Bronchial epithelial cell (primary cell): ENCODE results near the gene KAT6B. TPM values are rescaled to one million over a fixed set of nuclear protein-coding genes. Genes with fewer than 3 reads are reported as not detected.

Experiments
- DNase-seq: peaks from one replicate; pipeline ENCODE4 v3.0.0-alpha.2; 2010; ENCODE audit warnings: low read depth
- FAIRE-seq: peaks from 2 replicates; lab custom pipeline; 2011; peaks lifted over from hg19 to GRCh38; lab: Jason Lieb, UNC
- H3K27me3 ChIP-seq: 2 replicates; pipeline ENCODE4 v1.5.1; 2011; ENCODE audit warnings: low read length; ENCODE audit not compliant: control insufficient read depth, insufficient read depth
- H3K36me3 ChIP-seq: 2 replicates; pipeline ENCODE4 v1.5.1; 2011; ENCODE audit warnings: low read length; ENCODE audit not compliant: control insufficient read depth, insufficient read depth
- H3K4me3 ChIP-seq: 2 replicates; pipeline ENCODE4 v1.5.1; 2011; ENCODE audit warnings: mild to moderate bottlenecking, low read depth, low read length, control low read depth
- CTCF ChIP-seq: IDR thresholded peaks from 2 replicates; pipeline ENCODE4 v1.5.1; 2011; ENCODE audit warnings: mild to moderate bottlenecking, moderate library complexity, low read length, control low read depth, inconsistent platforms; ENCODE audit not compliant: insufficient read depth, severe bottlenecking
- total RNA-seq: library from RNA; depleted of rRNA; stranded (reverse); fragments of >200 nt; gene quantifications from 2 replicates; pipeline ENCODE4 v1.2.1, GENCODE V29; 2014

The KAT6B gene
- total RNA-seq, 1 donor from 2014 or later, result 8.7 TPM

GRCh38 chr10:75042292-75042974 is 216.0 kb downstream of the KAT6B start:
- FAIRE-seq, result no peak
- DNase-seq, result peak; percentile 71
- Histone ChIP-seq H3K27me3 (no peaks in the 10 kb centered on the region), H3K4me3 (no peak overlapping the region), H3K36me3 (no peaks in the 10 kb centered on the region)
- no peak for TF ChIP-seq CTCF

GRCh38 chr10:75043256-75044131 is 217.1 kb downstream of the KAT6B start:
- H3K4me3 ChIP-seq, result no peak overlapping the region
- no peak for DNase-seq
- no peak for FAIRE-seq
- H3K36me3 ChIP-seq, result no peaks in the 10 kb centered on the region
- no peaks in the 10 kb centered on the region for H3K27me3 ChIP-seq
- no peak for TF ChIP-seq CTCF

- H3K36me3 ChIP-seq, result no peaks in the 10 kb centered on the region
- H3K27me3 ChIP-seq, result no peaks in the 10 kb centered on the region
- peak; percentile 74 for DNase-seq
- H3K4me3 ChIP-seq, result no peak overlapping the region
- no peak for TF ChIP-seq CTCF
- FAIRE-seq, result no peak
These were observed 222.3 kb downstream of the KAT6B start for GRCh38 chr10:75048669-75049098.

- FAIRE-seq (no peak), DNase-seq (no peak)
- Histone ChIP-seq H3K27me3 (no peaks in the 10 kb centered on the region), H3K36me3 (no peaks in the 10 kb centered on the region), H3K4me3 (no peak overlapping the region)
- TF ChIP-seq CTCF, result no peak
These were observed 223.1 kb downstream of the KAT6B start for GRCh38 chr10:75049316-75050148.

- TF ChIP-seq CTCF, result no peak
- H3K4me3 ChIP-seq, result no peak overlapping the region
- no peaks in the 10 kb centered on the region for H3K36me3 ChIP-seq
- no peak for FAIRE-seq
- no peak for DNase-seq
- no peaks in the 10 kb centered on the region for H3K27me3 ChIP-seq
These were observed 223.9 kb downstream of the KAT6B start for GRCh38 chr10:75050149-75050919.
